ENCODE data around the gene DDX46. TPM values are rescaled to one million over a fixed set of nuclear protein-coding genes. Genes with fewer than 3 reads are reported as not detected.
"Not testable (repeated sequence)": the region's sequence is repeated elsewhere in the genome, so short reads cannot be mapped to it uniquely, and the experiment has no call there.

Gene DDX46, protein sequence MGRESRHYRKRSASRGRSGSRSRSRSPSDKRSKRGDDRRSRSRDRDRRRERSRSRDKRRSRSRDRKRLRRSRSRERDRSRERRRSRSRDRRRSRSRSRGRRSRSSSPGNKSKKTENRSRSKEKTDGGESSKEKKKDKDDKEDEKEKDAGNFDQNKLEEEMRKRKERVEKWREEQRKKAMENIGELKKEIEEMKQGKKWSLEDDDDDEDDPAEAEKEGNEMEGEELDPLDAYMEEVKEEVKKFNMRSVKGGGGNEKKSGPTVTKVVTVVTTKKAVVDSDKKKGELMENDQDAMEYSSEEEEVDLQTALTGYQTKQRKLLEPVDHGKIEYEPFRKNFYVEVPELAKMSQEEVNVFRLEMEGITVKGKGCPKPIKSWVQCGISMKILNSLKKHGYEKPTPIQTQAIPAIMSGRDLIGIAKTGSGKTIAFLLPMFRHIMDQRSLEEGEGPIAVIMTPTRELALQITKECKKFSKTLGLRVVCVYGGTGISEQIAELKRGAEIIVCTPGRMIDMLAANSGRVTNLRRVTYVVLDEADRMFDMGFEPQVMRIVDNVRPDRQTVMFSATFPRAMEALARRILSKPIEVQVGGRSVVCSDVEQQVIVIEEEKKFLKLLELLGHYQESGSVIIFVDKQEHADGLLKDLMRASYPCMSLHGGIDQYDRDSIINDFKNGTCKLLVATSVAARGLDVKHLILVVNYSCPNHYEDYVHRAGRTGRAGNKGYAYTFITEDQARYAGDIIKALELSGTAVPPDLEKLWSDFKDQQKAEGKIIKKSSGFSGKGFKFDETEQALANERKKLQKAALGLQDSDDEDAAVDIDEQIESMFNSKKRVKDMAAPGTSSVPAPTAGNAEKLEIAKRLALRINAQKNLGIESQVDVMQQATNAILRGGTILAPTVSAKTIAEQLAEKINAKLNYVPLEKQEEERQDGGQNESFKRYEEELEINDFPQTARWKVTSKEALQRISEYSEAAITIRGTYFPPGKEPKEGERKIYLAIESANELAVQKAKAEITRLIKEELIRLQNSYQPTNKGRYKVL
- 26.1 and 29.8 TPM in 2 replicates for total RNA-seq

DNA sequence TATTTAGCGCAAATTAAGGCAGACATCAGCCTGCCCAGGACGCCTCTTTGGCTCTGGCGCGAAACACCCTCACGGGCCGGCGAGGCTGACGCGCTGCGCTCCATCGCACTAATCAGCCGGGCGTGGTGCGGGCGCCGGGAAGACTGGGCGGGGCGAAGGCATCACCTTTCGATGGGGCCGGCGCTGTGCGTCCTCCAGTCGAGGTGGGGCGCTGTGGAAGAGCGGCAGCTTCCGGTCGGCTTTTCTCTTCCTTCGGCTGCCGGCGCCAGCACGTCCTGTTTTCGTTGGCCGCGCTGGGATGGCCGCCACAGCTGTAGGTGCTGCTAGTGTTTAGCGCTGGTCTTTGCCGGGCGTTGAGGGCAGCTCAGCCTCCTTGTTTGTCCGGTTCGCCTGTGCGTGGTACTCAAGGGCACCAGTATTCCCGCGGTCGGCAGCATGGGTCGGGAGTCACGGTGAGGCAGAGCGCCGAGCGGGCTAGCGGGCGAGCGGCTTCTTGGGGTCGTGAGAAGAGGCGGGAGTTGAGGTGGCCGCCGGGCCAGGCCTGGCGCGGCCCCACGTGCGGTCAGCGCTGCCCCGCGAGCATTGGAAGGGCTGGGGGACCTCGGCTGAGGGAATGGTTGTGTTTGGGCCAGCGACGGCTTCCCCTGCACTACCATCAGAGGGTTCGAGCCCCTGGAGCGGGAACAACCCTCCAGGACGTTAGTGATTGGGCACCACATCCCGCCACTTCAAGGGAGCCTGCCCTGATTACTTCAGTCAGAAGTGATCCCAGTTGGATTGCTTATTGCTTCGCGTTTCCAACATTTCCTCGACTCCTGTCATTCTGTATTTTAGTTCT lies at the start of gene DDX46:
Gene DDX46, plus strand, starts transcription at position 276 of the 838 bp plus-strand sequence. Its CDS starts 160 bp downstream, at position 436.
- TF ChIP-seq, protein P1, sequence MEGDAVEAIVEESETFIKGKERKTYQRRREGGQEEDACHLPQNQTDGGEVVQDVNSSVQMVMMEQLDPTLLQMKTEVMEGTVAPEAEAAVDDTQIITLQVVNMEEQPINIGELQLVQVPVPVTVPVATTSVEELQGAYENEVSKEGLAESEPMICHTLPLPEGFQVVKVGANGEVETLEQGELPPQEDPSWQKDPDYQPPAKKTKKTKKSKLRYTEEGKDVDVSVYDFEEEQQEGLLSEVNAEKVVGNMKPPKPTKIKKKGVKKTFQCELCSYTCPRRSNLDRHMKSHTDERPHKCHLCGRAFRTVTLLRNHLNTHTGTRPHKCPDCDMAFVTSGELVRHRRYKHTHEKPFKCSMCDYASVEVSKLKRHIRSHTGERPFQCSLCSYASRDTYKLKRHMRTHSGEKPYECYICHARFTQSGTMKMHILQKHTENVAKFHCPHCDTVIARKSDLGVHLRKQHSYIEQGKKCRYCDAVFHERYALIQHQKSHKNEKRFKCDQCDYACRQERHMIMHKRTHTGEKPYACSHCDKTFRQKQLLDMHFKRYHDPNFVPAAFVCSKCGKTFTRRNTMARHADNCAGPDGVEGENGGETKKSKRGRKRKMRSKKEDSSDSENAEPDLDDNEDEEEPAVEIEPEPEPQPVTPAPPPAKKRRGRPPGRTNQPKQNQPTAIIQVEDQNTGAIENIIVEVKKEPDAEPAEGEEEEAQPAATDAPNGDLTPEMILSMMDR (IDR thresholded peaks at IDR 0.05; ENCODE audit: insufficient read depth, low read depth, low read length), result peak; percentile 67
- H3K4me3 ChIP-seq (ENCODE audit: low read depth, low read length), result peak within 1 kb of the TSS; percentile 96
- peak; percentile 92 for DNase-seq (ENCODE audit: low read depth)

DNA sequence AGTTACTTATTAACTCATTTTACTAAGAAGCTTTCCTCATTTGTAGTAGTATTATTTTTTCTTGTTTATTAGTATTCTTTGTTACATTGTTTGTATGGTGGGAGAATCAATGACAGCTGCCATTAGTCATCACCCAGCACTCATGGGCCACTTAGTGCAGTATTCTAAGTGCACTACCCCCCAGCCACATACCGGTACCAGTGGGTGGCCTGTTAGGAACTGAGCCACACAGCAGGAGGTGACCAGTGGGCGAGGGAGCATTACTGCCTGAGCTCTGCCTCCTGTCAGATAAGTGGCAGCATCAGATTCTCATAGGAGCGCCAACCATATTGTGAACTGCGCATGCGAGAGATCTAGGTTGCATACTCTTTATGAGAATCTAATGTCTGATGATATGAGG lies 44.5 kb upstream of the DDX46 start:
- H3K4me3 ChIP-seq (ENCODE audit: low read depth, low read length), result no peak overlapping the region
- no peak for DNase-seq (ENCODE audit: low read depth)
- TF ChIP-seq, protein P1 (IDR thresholded peaks at IDR 0.05; ENCODE audit: insufficient read depth, low read depth, low read length), result no peak

DNA sequence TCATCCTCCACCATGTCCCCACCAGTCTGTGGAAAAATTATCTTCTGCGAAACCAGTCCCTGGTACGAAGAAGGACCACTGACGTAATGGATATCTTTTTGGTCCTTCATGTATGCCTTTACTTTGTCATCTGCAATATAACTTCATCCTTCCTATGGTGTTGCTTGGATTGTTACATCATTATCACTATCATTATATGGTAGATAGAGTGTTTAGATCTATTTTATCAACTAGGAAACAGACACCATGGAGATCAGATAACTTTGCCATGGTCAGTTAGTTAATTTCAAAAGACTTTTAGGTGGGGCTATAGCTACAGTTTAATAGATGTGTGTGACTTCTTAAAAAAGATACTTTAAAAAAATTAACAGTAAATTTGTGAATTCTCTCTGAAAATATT lies 44.0 kb upstream of the DDX46 start:
- TF ChIP-seq, protein P1 (IDR thresholded peaks at IDR 0.05; ENCODE audit: insufficient read depth, low read depth, low read length), result no peak
- DNase-seq (ENCODE audit: low read depth), result no peak

DNA sequence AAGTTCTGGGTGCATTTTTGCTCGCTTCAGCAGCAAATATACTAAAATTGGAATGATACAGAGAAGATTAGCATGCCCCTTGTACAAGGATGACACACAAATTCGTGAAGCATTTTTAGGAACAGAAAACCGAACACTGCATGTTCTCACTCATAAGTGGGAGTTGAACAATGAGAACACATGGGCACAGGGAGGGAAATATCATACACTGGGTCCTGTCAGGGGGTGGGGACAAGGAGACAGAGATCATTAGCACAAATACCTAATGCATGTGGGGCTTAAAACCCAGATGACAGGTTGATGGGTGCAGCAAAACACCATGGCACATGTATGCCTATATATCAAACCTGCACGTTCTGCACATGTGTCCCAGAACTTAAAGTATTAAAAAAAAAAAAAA lies 43.1 kb upstream of the DDX46 start:
- DNase-seq (ENCODE audit: low read depth), result not testable (repeated sequence)

More for the DNA sequence above, 44.0 kb upstream of the DDX46 start:
- H3K4me3 ChIP-seq (ENCODE audit: low read depth, low read length), result no peak overlapping the region

DNA sequence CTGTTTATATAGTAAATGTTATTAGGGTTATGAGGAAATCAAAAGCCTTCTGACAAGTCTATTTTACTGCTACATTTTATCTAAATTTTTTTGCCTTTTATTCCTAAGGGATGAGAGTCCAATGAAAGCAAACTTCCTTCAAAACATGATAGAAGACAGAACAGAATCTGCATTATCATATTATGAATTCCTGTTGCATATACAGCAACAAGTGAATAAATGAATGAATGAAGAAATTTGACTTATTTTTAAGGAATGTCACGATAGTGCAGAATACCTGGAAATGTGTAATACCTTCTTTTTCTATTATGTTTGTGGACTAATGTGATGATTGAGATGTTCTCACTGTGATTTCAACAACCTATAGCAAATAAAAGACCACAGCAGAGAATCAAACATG lies 33.7 kb upstream of the DDX46 start:
- H3K4me3 ChIP-seq (ENCODE audit: low read depth, low read length), result no peak overlapping the region
- TF ChIP-seq, protein P1 (IDR thresholded peaks at IDR 0.05; ENCODE audit: insufficient read depth, low read depth, low read length), result no peak
- no peak for DNase-seq (ENCODE audit: low read depth)

More for the DNA sequence above, 43.1 kb upstream of the DDX46 start:
- H3K4me3 ChIP-seq (ENCODE audit: low read depth, low read length), result not testable (repeated sequence)

DNA sequence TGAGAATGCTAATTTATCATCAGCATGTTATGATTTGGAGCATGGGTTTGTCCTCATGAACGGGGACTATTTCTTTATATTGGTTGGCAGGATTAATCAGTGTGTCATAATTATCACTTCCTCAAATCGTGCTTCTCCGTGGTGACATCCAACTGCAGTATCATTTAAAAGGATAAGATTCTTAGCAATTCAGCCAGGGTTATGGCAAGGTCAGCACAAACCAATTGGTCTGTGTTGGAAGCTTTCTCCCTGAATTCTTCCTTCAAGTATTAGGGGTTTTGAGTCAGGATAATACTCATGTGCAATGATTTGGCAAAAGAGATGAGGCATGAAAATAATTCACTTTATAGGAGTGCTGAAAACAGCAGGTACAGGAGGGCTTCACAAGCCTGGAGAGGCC lies 25.8 kb upstream of the DDX46 start:
- TF ChIP-seq, protein P1 (IDR thresholded peaks at IDR 0.05; ENCODE audit: insufficient read depth, low read depth, low read length), result no peak
- no peak overlapping the region for H3K4me3 ChIP-seq (ENCODE audit: low read depth, low read length)
- no peak for DNase-seq (ENCODE audit: low read depth)

Data from fibroblast of villous mesenchyme (primary cell).